HCT116 (cell line): Measurements from ENCODE around the gene RCE1. TPM values are rescaled to one million over a fixed set of nuclear protein-coding genes. Genes with fewer than 3 reads are reported as not detected.

Experiments used
- ATAC-seq: fragments of 200-7000 bp; cut with Tn5 transposase; 2 replicates; pipeline ENCODE4 v1.9.1; 2020; ENCODE audit warnings: mild to moderate bottlenecking, moderate library complexity
- BruUV-seq: library from RNA; stranded (reverse); fragments of 400-500 nt; replicated peaks from 2 replicates; lab custom pipeline; 2021; lab: Mats Ljungman, UMichigan
- CTCF ChIA-PET: fragments of 300-600 bp; sonication (Branson Sonifier 250); formaldehyde crosslinking; loops from one replicate; lab custom pipeline; 2021; ENCODE audit warnings: antibody characterized with exemption; lab: Charles Lee
- POLR2A ChIA-PET: fragments of 300-600, 350-600 bp; sonication (Branson Sonifier 250); formaldehyde crosslinking; loops from one replicate; lab custom pipeline; 2021; ENCODE audit warnings: antibody characterized with exemption; lab: Charles Lee
- RAD21 ChIA-PET, 2 experiments: fragments of 300-600 bp; sonication (Branson Sonifier 250); formaldehyde crosslinking; loops; one replicate each; lab custom pipeline; 2023; ENCODE audit warnings: low total read pairs in 2 of 2; ENCODE audit not compliant: uncharacterized antibody in 2 of 2, unreplicated experiment in 2 of 2, low non-redundant PET in 1 of 2; lab: Charles Lee
- DNase-seq: peaks from one replicate; pipeline ENCODE4 v3.0.0-alpha.2; 2010; ENCODE audit warnings: low read depth, low spot score
- H2AFZ ChIP-seq: fragments of 200-600 bp; shearing (Covaris generic), sonication (generic); 2 replicates; pipeline ENCODE4 v1.6.1; 2017; ENCODE audit warnings: low read depth, mixed run types, mixed read lengths, antibody characterized with exemption, low read length; ENCODE audit not compliant: poor library complexity, severe bottlenecking
- H3K27ac ChIP-seq: 2 replicates; pipeline ENCODE4 v1.5.1; 2012; ENCODE audit warnings: low read depth, low read length
- H3K27me3 ChIP-seq: fragments of 200-600 bp; sonication (generic); 2 replicates; pipeline ENCODE4 v1.6.1; 2016; ENCODE audit warnings: mixed run types, low read length, mixed read lengths; ENCODE audit not compliant: insufficient read depth
- H3K36me3 ChIP-seq, 2 experiments: fragments of 200-500 bp in 1 of 2; fragments of 200-600 bp in 1 of 2; sonication (Bioruptor generic) in 1 of 2; sonication (generic) in 1 of 2; 2 replicates each; pipeline versions ENCODE4 v1.5.1 to v1.6.1; 2014 to 2016; ENCODE audit warnings: low read length in 2 of 2, inconsistent platforms in 1 of 2, mixed read lengths in 1 of 2, mixed run types in 1 of 2; ENCODE audit not compliant: insufficient read depth in 2 of 2, control insufficient read depth in 1 of 2
- H3K4me1 ChIP-seq, 2 experiments: fragments of 200-600 bp in 1 of 2; sonication (generic) in 1 of 2; 2 replicates each; pipeline versions ENCODE4 v1.5.1 to v1.6.1; 2012 to 2017; ENCODE audit warnings: low read length in 2 of 2, inconsistent platforms in 1 of 2, mild to moderate bottlenecking in 1 of 2, mixed read lengths in 1 of 2, mixed run types in 1 of 2, moderate library complexity in 1 of 2; ENCODE audit not compliant: insufficient read depth in 2 of 2, control insufficient read depth in 1 of 2
- H3K4me2 ChIP-seq: fragments of 200-600 bp; sonication (generic); 2 replicates; pipeline ENCODE4 v1.6.1; 2017; ENCODE audit warnings: mixed run types, low read length, mixed read lengths
- H3K4me3 ChIP-seq, 2 experiments: fragments of 200-600 bp in 1 of 2; sonication (generic) in 1 of 2; replicated peaks in 1 of 2; 2 replicates each; pipeline ENCODE4 v1.5.1; 2011 to 2016; ENCODE audit warnings: low read length in 2 of 2, control low read depth in 1 of 2, low read depth in 1 of 2, mild to moderate bottlenecking in 1 of 2, mixed read lengths in 1 of 2, mixed run types in 1 of 2
- H3K79me2 ChIP-seq: fragments of 200-600 bp; sonication (generic); 2 replicates; pipeline ENCODE4 v1.6.1; 2017; ENCODE audit warnings: mild to moderate bottlenecking, mixed run types, low read length, moderate library complexity, mixed read lengths; ENCODE audit not compliant: insufficient read depth
- H3K9ac ChIP-seq: fragments of 200-600 bp; sonication (generic); 2 replicates; pipeline ENCODE4 v1.6.1; 2016; ENCODE audit warnings: low read length, mixed read lengths
- H3K9me2 ChIP-seq: fragments of 200-600 bp; sonication (generic), shearing (Covaris generic); 2 replicates; pipeline ENCODE4 v1.6.1; 2017; ENCODE audit warnings: mixed run types, mild to moderate bottlenecking, moderate library complexity; ENCODE audit not compliant: insufficient read depth
- H3K9me3 ChIP-seq, 2 experiments: fragments of 200-500 bp in 1 of 2; fragments of 200-600 bp in 1 of 2; sonication (Bioruptor generic) in 1 of 2; sonication (generic) in 1 of 2; 2 replicates each; pipeline ENCODE4 v1.6.1; 2014 to 2017; ENCODE audit warnings: low read length in 2 of 2, mixed read lengths in 2 of 2, inconsistent platforms in 1 of 2, low read depth in 1 of 2, mild to moderate bottlenecking in 1 of 2, mixed run types in 1 of 2, moderate library complexity in 1 of 2; ENCODE audit not compliant: control insufficient read depth in 1 of 2, insufficient read depth in 1 of 2
- H4K20me1 ChIP-seq: fragments of 200-600 bp; sonication (generic), shearing (Covaris generic); 2 replicates; pipeline ENCODE4 v1.6.1; 2017; ENCODE audit warnings: mixed run types, mild to moderate bottlenecking, moderate library complexity; ENCODE audit not compliant: insufficient read depth
- CTCF ChIP-seq, 3 experiments: fragments of 200-600 bp in 1 of 3; sonication (generic) in 1 of 3; IDR thresholded peaks in 2 of 3; conservative IDR thresholded peaks in 1 of 3; 2 replicates each; pipeline ENCODE4 v1.5.1; 2012 to 2017; ENCODE audit warnings: low read depth in 2 of 3, low read length in 2 of 3, antibody characterized with exemption in 1 of 3, borderline replicate concordance in 1 of 3, control low read depth in 1 of 3, mild to moderate bottlenecking in 1 of 3, mixed read lengths in 1 of 3, mixed run types in 1 of 3, moderate library complexity in 1 of 3; ENCODE audit not compliant: insufficient read depth in 1 of 3
- EGR1 ChIP-seq: IDR thresholded peaks from 2 replicates; pipeline ENCODE4 v1.6.1; 2012; ENCODE audit warnings: low read depth
- FOSL1 ChIP-seq: IDR thresholded peaks from 2 replicates; pipeline ENCODE4 v1.6.1; 2012; ENCODE audit warnings: low read depth
- MAX ChIP-seq: IDR thresholded peaks from 2 replicates; pipeline ENCODE4 v1.6.1; 2012
- POLR2A ChIP-seq: IDR thresholded peaks from 2 replicates; pipeline ENCODE4 v1.7.0; 2011; ENCODE audit warnings: borderline replicate concordance; ENCODE audit not compliant: insufficient read depth, insufficient read length; ENCODE audit errors: extremely low read depth
- POLR2AphosphoS5 ChIP-seq: IDR thresholded peaks from 2 replicates; pipeline ENCODE4 v1.6.1; 2011; ENCODE audit warnings: mild to moderate bottlenecking, low read depth, low read length, moderate library complexity
- SIN3A ChIP-seq: IDR thresholded peaks from 2 replicates; pipeline ENCODE4 v1.6.1; 2012; ENCODE audit warnings: low read depth
- SP1 ChIP-seq: IDR thresholded peaks from 2 replicates; pipeline ENCODE4 v1.6.1; 2012; ENCODE audit warnings: low read depth
- TCF7L2 ChIP-seq: IDR thresholded peaks from 2 replicates; pipeline ENCODE4 v1.7.0; 2011; ENCODE audit warnings: borderline replicate concordance, inconsistent platforms; ENCODE audit not compliant: insufficient read depth, insufficient read length; ENCODE audit errors: extremely low read depth
- YY1 ChIP-seq: IDR thresholded peaks from 2 replicates; pipeline ENCODE4 v1.6.1; 2011; ENCODE audit warnings: low read length, low read depth, moderate library complexity, mild to moderate bottlenecking; ENCODE audit not compliant: insufficient replicate concordance; ENCODE audit errors: extremely low read depth
- intact Hi-C: fragments of 100-400 bp; cut with micrococcal nuclease; formaldehyde crosslinking; loops from 2 replicates; pipeline ENCODE4 v1.10.0; 2022
- total RNA-seq: library from RNA; stranded (reverse); gene quantifications from one replicate; pipeline ENCODE4 v1.2.1, GENCODE V29; 2021; ENCODE audit not compliant: unreplicated experiment

Gene RCE1
- total RNA-seq, 1 experiment from 2014 or later, result 35.3 TPM

GRCh38 chr11:66854729-66855211, 11.5 kb downstream of the RCE1 start:
- no peaks in the 10 kb centered on the region for H3K9me3 ChIP-seq
- no peak overlapping the region; a peak in 1 of 4 replicates for H3K4me3 ChIP-seq
- no peak for TF ChIP-seq EGR1
- H3K79me2 ChIP-seq, result peaks cover 23% of the 10 kb centered on the region
- ATAC-seq, result no peak
- H3K36me3 ChIP-seq, result peaks cover 0 to 4% of the 10 kb centered on the region in 2 experiments; a peak in 1 of 4 replicates
- H3K27me3 ChIP-seq, result no peaks in the 10 kb centered on the region
- ChIA-PET POLR2A (no interaction called here), CTCF (no interaction called here), RAD21 (interaction anchor here in 1 of 2 experiments (0.6 kb wide), 1 partner anchor 173 kb away, joined by 3 read pairs; no protein-coding TSS in a partner anchor)
- peak overlapping the region; percentile 85; the same call in 1 of the 2 replicates for H3K27ac ChIP-seq
- no peak overlapping the region for H2AFZ ChIP-seq
- no TSS peak for BruUV-seq
- intact Hi-C loops, result no loop called here
- no peak for DNase-seq
- peak overlapping the region; percentile 91; the same call in 1 of the 2 replicates for H3K4me2 ChIP-seq
- H3K9ac ChIP-seq, result no peak overlapping the region; the same call in 1 of the 2 replicates
- no peaks in the 10 kb centered on the region for H3K9me2 ChIP-seq
- H4K20me1 ChIP-seq, result no peaks in the 10 kb centered on the region
- H3K4me1 ChIP-seq, result peaks cover 11 to 30% of the 10 kb centered on the region in 2 experiments

- peak overlapping the region; percentile 95 for H3K9ac ChIP-seq
- intact Hi-C loops, result no loop called here
- H3K4me1 ChIP-seq, result peaks cover 11 to 30% of the 10 kb centered on the region in 2 experiments
- no peaks in the 10 kb centered on the region for H3K27me3 ChIP-seq
- ATAC-seq, result peak; percentile 86
- peak overlapping the region; percentile 97 for H3K27ac ChIP-seq
- ChIA-PET RAD21 (interaction anchor here (0.6 to 1.1 kb wide), 3 partner anchors 27 to 543 kb away, joined by 3 read pairs; no protein-coding TSS in a partner anchor), POLR2A (interaction anchor here (0.7 to 1.4 kb wide), 7 partner anchors 11 to 200 kb away, joined by 3 to 7 read pairs (median 4); partner anchors contain the start of gene RCE1), CTCF (interaction anchor here (0.7 to 1.1 kb wide), 4 partner anchors 28 to 181 kb away, joined by 3 to 4 read pairs (median 4); no protein-coding TSS in a partner anchor)
- no peaks in the 10 kb centered on the region for H3K9me3 ChIP-seq
- no peak overlapping the region for H2AFZ ChIP-seq
- H4K20me1 ChIP-seq, result no peaks in the 10 kb centered on the region
- TSS peak; percentile 94 for BruUV-seq
- H3K79me2 ChIP-seq, result peaks cover 23% of the 10 kb centered on the region
- TF ChIP-seq SP1 (no peak; the same call in 1 of the 2 replicates), POLR2AphosphoS5 (peak; percentile 88), FOSL1 (no peak), YY1 (peak; percentile 28), TCF7L2 (no peak), MAX (peak; percentile 55; the same call in 1 of the 2 replicates), SIN3A (peak; percentile 39; the same call in 1 of the 2 replicates), POLR2A (peak; percentile 63), CTCF (IDR thresholded peaks at IDR 0.05 in 2 of 3, conservative IDR thresholded peaks at IDR 0.05 in 1 of 3; ENCODE audit: borderline replicate concordance in 1 of 3, insufficient read depth in 1 of 3, low read depth in 2 of 3, low read length in 2 of 3) (no peak)
- no peaks in the 10 kb centered on the region for H3K9me2 ChIP-seq
- peak overlapping the region; percentile 91 for H3K4me2 ChIP-seq
- peak overlapping the region; percentile 66 to 74 for H3K4me3 ChIP-seq
- H3K36me3 ChIP-seq, result peaks cover 0 to 4% of the 10 kb centered on the region in 2 experiments; a peak in 1 of 4 replicates
- DNase-seq, result peak; percentile 82
These were observed 12.6 kb downstream of the RCE1 start for GRCh38 chr11:66855574-66856495.
